HG02885 (cell line): ENCODE data around the gene HM13.
A peak's percentile ranks its signal among the peaks of the same experiment; 100 is the strongest.
"Not testable (repeated sequence)": the region's sequence is repeated elsewhere in the genome, so short reads cannot be mapped to it uniquely, and the experiment has no call there.

Source experiments
- ATAC-seq: cut with Tn5 transposase; IDR thresholded peaks from one replicate; pipeline ENCODE4 v1.9.1; 2021; ENCODE audit warnings: mild to moderate bottlenecking; ENCODE audit not compliant: unreplicated experiment, poor library complexity

Gene HM13

DNA sequence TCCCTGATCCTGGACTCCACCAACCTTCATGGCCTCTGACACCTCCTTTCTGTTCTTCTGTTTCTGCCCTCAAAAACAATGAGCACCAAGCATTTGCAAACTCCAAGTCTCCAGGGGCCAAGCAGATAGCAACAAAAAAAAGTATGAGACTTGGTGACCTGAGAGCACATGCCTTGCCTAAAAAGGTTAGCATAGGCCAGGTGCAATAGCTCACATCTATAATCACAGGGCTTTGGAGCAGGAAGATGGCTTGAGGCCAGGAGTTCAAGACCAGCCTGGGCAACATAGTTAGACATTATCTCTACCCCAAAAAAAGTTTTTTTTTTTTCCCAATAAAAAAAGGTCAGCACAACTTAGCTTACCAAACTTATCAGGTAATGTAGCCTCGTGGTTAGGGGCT is 13.7 kb upstream of the HM13 start:
- no peak for ATAC-seq

DNA sequence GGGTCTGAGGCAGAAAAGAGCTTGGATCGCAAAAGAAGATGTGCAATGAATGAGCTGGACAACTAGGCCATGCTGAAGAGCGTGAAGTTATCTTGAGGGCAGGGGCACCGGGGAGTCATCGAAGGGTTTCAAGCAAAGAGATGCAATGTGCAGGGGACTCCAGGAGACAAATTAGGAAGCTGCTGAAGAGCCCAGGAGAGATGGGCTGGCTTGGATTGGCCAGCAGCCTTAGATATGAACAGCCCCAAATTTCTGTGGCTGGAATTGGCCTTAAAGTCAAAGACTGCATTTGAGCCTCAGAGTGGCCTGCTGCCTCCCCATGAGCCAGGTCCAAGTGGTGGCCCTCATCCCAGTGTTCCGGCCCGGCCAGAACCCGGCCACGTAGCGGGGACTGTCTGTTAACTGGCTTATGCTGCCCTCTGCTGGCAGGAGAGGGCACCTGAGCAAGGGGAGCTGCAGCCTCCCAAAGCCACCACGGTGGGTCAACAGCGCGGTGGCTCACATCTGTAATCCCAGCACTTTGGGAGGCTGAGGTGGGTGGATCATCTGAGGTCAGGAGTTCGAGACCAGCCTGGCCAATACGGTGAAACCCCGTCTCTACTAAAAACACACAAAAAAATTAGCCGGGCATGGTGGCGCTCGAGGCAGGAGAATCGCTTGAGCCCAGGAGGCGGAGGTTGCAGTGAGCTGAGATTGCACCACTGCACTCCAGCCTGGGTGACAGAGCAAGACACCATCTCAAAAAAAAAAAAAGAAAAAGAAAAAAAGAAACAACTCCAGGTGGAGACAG is 11.2 kb upstream of the HM13 start:
- ATAC-seq: peak; percentile 95

DNA sequence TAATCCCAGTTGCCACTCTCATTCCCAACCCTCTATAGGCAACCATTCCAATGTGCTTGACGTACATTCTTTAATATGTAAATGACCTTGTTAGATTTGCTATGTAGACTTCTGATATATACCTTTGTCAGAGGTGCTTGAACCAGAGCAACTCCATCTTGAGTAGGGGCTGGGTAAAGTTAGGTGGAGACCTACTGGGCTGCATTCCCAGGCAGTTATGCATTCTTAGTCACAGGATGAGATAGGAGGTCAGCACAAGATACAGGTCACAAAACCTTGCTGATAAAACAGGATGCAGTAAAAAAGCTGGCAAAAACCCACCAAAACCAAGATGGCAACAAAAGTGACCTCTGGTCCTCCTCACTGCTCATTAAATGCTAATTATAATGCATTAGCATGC is 8.3 kb upstream of the HM13 start:
- ATAC-seq: no peak

DNA sequence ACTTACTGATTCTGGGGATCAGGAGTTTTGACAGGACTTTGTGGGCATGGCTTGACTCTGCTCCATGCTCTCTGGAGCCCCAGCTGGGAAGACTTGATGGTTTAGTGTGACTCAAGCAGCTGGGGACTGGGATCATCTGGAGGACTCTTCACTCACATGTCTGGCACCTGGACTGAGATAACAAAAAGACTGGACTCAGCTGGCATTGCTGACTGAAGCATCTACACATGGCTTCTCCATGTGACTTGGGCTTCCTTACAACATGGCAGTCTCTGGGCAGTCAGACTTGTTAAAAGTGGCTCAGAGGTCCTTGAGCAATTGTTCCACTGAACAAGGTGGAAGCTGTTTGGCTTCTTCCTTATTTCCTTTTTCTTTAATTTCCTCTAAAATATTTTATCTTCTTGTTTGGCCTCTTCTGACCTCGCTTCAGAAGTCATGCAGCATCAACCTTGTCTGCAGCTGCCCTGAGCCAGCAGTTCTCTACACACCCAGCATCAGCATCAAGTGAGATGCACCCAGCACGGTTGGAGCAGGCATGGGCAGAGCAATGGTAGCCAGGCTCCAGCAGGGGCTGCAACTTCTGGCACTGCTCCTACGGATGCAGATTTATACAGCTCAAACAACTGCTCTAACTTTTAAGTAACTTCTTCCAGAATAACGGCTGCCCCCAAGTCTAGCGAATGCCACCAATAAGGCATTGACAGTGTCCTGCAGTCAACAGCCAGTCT is 5.6 kb upstream of the HM13 start:
- no peak for ATAC-seq

DNA sequence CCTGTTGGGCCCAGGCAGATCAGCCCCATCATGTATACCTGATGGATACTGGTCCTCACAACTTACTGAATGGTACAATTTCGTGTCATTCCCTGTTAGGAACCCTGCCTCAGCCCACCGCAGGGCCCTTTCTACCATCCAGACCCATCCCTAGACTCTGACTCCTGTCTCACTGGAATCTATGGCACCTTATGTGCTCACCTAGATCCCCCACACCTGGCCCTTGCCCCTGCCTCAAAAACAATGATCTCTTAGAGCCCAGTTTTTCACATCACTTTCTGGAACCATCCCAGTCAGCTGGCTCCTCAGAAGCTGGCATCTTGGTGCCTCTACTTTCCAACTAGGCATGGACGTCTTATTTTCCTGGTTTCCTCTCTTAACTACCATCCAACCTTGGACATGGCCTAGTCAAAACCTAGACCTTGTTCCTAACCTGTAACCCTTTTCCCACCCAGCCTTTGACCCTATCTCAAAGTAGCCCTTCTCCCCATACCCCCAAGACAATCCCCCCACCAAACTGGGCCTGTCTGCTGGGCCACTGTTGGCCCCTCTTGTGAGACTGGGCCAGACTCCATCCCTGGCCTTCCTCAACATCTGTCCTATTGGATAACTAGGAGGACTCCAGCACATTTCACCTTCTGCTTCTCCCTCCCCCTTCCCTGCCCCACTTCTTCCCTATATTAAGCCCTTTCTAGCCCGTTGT is 981 bp downstream of the HM13 start:
- no peak for ATAC-seq

DNA sequence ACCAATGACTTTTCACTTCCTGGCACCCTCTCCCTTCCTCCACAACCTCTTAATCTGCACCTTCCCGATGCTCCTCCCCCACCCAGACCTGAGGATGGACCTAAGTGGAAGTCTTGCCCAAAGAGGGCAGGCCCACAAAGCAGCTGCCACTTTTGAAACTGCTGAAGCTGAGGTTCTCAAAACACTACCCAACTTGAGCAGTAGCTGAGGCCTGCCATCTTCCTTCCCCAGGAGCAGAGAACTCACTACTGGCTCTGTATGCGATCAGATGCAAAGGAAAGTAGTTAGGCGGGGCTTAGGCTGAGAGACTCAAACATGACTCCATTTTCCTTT is 1.5 kb downstream of the HM13 start:
- no peak for ATAC-seq

DNA sequence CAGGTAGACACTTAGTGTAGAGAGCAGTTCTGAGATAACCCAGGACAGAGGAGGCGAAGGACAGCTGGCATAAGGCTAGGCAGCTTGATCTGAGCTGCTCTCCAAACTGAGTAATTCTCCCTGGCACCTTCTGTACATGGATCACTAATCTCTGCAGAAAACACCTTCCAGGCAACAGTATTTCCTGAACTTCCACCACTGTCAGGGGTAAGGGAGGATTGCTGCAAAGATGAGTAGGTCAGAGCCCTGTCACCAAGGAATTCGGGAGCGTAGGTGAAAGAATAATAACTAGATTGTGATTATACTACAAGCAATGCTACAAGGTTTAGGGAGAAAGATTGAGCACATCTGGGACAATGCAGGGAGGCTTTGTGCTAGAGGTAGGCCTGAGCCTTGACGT is 1.9 kb downstream of the HM13 start:
- ATAC-seq: no peak

DNA sequence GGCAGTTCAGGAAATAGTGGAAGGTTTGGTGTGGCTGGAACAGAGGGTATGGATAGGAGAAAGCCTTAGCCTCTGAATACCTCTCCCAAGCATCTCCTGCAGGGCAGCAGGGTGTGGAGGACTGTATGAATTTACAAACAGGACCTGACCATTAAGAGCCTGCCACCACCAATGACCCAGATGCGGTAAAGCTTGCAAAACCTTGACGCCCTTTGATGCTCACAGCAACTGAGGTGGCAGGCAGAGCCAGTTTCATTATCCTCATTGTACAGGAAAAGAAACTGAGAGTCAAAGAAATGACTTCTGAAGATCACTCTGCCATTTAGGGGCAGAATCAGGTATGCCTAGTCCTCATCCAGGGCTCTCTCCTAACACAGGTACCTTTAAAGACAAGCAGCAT is 2.4 kb downstream of the HM13 start:
- ATAC-seq: no peak

DNA sequence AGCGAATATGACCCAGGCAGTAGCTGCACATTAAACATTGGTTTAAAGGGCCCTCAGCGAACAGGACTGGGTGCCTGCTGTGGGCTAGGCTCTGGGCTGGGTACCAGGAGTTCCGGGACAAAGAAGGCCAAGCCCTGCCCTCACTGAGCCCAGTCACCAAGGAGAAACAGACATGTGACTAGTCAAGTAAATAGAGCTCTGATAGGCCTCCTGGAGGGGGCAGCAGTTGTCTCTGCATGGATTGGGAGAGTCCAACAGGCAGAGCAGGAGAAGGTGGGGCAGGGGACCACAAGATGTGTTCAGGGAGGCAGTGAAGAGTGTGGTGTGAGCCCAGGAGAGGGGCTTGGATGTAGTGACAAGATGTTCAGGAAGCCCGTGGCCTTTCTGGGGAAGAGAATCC is 3.1 kb downstream of the HM13 start:
- no peak for ATAC-seq

DNA sequence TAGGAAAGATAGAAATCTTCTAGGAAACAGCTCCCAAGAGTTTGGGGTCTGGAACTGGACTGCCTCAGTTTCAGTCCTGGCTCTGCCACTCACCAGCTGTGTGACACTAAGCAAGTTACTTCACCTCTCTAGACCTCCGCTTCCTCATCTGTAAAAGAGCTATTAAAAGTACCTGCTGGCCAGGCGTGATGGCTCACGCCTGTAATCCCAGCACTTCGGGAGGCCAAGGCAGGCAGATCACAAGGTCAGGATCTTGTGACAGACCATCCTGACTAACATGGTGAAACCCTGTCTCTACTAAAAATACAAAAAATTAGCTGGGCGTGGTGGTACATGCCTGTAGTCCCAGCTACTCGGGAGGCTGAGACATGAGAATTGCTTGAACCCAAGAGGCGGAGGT is 7.0 kb downstream of the HM13 start:
- ATAC-seq: not testable (repeated sequence)

DNA sequence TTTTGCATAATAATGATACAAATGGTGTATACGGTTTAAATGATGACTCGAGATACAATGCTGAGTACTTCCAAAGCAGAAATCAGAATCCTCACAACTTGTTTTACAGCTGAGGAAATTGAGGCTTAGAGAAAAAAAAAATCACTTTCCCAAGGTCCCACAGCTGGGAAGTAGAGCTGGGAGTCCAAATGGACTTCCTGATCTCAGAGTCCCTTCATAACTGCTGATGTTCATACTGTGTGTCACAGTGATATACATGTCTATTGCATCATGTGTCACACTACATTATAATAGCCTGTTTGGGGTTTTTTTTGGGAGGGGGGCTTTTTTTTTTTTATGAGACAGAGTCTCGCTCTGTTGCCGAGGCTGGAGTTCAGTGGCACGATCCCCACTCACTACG is 8.5 kb downstream of the HM13 start:
- ATAC-seq: no peak

DNA sequence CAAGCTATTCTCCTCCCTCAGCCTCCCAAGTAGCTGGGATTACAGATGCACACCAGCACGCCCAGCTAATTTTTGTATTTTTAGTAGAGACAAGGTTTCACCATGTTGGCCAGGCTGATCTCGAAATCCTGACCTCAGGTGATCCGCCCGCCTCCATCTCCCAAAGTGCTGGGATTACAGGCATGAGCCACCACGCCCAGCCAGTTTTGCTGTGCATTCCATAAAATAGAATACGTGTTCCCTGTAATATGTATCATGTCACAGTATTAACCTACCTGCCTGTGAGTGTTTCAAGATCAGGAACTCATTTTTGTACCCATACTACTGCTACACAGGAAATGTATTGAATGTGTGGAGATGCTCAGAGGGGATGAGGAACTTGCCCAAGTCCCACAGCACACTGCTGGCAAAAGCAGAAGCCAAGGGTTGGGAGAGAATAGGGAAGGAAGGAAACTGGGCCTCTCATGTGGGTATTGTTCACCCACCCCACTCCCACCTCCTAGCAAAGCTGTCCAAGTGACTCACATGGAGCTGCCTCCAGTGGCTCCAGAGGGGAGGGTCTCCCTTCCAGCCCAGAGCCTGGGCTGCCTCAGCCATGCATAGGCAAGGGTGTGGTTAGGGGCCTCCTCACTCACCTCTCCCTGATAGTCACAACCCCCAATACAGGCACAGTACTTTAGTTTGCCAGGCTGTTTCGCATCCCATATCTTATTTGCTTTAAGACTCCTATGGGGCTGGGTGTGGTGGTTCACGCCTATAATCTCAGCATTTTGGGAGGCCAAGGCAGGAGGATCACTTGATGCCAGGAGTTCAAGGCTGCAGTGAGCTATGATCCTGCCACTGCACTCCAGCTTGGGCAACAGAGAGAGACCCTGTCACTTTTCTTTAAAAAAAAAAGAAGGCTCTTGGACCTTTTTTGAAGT is 9.4 kb downstream of the HM13 start:
- no peak for ATAC-seq

DNA sequence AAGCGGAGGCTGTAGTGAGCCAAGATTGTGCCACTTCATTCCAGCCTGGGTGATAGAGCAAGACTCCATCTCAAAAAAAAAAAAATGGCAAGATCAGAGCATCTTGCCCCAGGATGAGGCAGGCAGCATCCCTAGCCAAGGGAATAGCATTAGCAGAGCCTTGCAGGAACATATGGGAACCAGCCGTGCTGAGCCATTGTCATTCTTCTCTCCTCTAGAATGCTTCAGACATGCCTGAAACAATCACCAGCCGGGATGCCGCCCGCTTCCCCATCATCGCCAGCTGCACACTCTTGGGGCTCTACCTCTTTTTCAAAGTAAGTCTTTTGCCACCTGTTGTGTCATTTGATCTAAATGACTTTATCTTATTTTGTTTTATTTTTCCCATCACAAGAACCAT is 13.0 kb downstream of the HM13 start:
- ATAC-seq: no peak

DNA sequence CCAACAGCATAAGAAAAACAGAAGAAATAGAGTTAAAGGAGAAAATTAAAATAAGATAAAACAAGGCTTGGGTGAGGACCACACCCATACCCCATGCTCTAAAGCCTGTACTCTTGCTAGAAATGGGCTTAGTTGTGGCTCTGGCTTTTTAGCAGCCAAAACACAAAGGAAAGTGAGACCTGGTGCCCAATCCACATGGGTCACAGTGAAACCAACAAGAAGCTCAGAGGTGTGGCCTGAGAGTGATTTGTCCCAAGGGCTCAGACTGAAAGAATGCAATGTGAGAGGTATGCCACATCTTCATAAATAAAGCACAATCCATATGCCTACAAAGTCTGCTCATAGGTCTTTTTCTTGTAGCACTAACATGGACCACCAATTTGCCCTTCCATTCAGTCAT is 21.1 kb downstream of the HM13 start:
- ATAC-seq: no peak

DNA sequence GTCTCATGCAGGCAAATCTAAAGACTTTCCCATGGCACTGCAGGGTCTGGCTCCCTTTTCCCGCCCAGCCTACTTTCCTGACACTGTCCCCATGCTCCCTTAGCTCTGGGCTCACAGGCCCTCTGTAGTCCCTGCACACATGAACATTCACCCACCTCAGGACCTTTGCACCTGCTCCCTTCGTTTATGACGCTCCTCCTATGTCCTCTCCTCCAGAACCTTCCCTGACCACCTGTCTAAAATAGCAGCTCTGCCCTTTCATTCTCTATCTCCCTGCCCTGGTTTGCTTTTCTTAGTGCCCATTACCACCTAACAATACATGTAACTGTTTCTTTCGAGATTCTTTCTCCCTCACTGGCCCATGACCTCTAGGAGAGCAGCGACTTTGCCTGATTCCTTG is 22.3 kb downstream of the HM13 start:
- no peak for ATAC-seq

DNA sequence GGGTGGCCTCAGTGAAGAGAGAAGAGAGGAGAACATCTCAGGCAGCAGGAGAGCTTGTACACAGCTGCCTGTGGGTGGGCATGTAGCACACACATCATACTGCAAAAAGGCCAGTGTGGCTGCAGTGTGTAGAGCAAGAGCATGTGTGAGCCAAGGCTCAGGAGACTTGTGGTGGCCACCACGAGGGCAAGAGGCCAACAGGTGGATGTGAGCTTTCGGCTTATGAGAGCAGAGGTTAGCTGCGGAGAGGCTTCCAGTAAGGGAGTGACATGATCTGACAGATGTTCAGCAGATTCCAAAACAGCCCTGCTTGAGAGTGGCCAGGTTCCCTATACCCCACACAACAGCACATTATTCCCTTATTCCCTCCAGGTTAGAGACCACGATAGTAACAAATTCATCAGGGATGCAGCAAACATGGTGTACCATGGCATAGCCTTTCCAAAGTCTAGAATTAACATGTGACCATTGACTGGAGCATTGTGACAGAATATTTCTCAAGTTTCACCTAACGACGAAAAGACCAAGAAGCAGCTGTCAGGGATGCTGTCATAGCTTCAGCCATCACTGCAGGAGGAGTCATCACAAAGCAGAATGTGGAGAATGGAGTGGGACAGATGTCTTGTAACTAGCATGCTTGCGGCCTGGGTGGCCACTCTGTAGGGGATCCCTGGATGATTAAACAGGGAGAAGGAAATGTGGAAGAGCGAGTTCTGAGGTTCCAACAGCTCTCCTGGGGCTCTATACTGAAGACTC is 23.1 kb downstream of the HM13 start:
- no peak for ATAC-seq

DNA sequence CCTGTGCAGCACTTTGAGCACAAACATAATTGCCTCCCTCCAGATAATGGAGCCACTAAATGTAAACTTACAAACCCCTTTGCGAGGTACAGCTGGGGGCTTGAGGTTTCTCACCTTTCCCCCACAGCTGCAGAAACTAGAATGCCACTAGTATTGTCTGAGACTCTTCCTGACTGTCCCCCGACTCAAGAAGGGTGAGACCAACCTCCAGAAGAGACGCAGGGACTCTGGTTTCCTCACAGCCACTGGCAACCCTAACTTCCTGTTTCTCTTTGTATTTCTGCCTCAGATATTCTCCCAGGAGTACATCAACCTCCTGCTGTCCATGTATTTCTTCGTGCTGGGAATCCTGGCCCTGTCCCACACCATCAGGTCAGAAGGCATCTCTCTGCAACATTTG is 23.6 kb downstream of the HM13 start:
- ATAC-seq: no peak

DNA sequence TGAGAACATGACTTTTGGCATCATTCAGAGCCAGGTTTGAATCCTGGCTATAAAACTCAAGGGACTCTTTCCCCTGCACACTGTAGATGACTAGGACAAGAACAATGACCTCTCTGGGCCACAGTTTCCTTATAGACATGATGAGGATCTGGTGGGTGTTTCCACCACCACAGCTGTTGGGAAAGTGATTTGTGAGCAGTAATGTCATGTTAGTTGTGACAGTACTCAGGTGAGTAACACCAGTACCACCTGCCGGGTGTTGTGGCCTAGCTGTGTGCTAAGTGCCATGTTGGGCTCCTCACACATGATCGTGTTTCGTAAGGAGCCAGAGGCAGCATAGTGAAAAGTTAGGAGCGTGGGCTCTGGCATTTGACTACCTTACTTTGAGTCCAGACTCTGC is 24.1 kb downstream of the HM13 start:
- ATAC-seq: no peak

DNA sequence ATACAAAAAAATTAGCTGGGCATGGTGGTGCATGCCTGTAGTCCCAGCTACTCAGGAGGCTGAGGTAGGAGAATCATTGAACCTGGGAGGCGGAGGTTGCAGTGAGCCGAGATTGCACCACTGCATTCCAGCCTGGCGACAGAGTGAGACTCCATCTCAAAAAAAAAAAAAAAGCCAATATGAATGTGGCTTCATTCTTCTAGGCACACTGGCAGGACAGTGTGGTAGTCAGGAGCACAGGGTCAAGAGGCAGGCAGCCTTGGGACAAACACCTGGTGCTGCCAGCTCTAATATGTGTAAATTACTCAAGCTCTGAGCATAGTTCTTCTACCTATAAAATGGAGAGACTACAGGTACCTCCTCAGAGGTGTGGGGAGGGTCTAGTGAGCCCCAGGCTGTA is 25.4 kb downstream of the HM13 start:
- not testable (repeated sequence) for ATAC-seq

DNA sequence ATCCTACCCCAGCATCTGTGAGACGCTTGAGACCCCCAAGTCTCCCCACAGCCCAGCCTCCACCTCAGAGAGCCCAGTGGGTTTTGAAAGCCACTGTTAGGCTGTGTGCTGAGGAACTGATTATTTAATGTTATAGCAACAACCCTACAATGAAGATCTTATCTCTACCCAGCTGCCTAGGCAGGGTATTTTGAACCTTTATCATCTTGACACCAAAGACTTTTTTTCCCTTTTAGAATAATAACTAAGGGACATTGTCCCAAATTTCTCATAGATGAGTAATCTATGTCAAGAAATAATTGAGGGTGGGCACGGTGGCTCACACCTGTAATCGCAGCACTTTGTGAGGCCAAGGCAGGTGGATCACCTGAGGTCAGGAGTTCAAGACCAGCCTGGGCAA is 26.2 kb downstream of the HM13 start:
- no peak for ATAC-seq
